H7 (cell line): ENCODE results near the gene TAF5L. TPM values are rescaled to one million over a fixed set of nuclear protein-coding genes. Genes with fewer than 3 reads are reported as not detected.

Experiments
- DNase-seq: peaks from one replicate; pipeline ENCODE4 v3.0.0; 2012
- H3K27me3 ChIP-seq: 2 replicates; pipeline ENCODE4 v1.6.0; 2011; ENCODE audit warnings: mild to moderate bottlenecking, low read length; ENCODE audit not compliant: control insufficient read depth, insufficient read depth
- H3K36me3 ChIP-seq: replicated peaks from 2 replicates; pipeline ENCODE4 v1.5.1; 2011; ENCODE audit warnings: low read length; ENCODE audit not compliant: control insufficient read depth, insufficient read depth
- H3K4me3 ChIP-seq: 2 replicates; pipeline ENCODE4 v1.5.1; 2011; ENCODE audit warnings: low read depth, mild to moderate bottlenecking, control low read depth, low read length, moderate library complexity; ENCODE audit not compliant: insufficient read depth
- total RNA-seq: library from RNA; depleted of rRNA; stranded (reverse); fragments of >200 nt; shearing (Covaris generic); gene quantifications from 2 replicates; pipeline ENCODE4 v1.2.3, GENCODE V29; 2014; rRNA removed

TAF5L gene
- total RNA-seq, 1 experiment from 2014 or later = 34.6 TPM

DNA sequence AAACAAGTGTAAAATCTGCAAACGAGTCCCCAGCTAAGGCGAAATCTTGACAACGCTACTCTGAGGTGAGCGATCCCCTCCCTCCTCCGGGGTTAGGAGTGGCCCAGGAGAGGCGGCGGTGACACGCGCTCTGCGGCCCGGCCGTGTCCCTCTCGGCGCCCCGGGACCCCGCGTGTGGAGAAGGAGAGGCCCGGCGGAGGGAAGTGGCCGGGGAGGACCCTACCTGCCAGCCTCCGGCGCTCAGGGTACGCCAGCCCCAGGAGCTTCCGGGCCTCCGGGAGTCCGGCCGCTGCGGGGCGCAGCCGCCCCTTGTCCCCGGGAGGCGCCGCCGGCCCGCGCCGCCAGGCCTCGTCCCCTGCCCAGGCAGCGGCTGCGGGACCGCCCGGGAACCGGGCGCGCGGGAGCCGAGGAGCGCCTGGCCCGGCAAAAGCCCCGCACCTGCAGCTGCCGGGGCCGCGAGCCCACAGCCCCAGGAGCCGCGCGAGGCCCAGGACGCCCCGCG lies 68.0 kb downstream of the TAF5L start:
- H3K36me3 ChIP-seq = no peaks in the 10 kb centered on the region
- H3K4me3 ChIP-seq = peak overlapping the region; percentile 75
- no peaks in the 10 kb centered on the region for H3K27me3 ChIP-seq
- peak; percentile 80 for DNase-seq

- no peaks in the 10 kb centered on the region for H3K27me3 ChIP-seq
- peak overlapping the region; percentile 75 for H3K4me3 ChIP-seq
- no peaks in the 10 kb centered on the region for H3K36me3 ChIP-seq
- DNase-seq = no peak
Measured at GRCh38 chr1:229557200-229557850, 68.6 kb downstream of the TAF5L start.

- Histone ChIP-seq H3K27me3 (no peaks in the 10 kb centered on the region), H3K36me3 (no peaks in the 10 kb centered on the region), H3K4me3 (no peak overlapping the region)
- DNase-seq = no peak
Measured at GRCh38 chr1:229554886-229555621, 70.9 kb downstream of the TAF5L start.

- no peaks in the 10 kb centered on the region for H3K27me3 ChIP-seq
- no peak for DNase-seq
Measured at GRCh38 chr1:229553621-229554130, 72.2 kb downstream of the TAF5L start.

DNA sequence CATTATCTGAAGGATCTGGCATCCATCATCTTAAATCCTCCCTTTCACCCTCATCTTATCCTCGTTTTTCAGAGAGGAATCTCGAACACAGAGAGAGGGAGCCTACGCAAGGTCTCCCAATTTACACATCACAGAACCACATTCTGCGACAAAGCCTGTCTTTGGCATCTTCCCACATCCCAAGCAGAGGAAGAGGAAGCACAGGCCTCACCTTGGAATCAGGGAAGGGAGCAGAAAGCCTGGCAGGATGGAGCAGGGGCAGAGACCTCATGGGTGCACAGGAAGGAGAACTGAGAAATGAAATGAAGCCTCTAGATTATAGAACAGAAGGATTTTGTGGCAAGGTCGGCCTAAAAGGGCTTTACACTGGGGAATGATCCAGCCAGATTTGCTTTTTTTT lies 73.2 kb downstream of the TAF5L start:
- Histone ChIP-seq H3K27me3 (no peaks in the 10 kb centered on the region), H3K4me3 (no peak overlapping the region), H3K36me3 (no peaks in the 10 kb centered on the region; the same call in 1 of the 2 replicates)
- DNase-seq = no peak

More at GRCh38 chr1:229553621-229554130, 72.2 kb downstream of the TAF5L start:
- Histone ChIP-seq H3K36me3 (no peaks in the 10 kb centered on the region; the same call in 1 of the 2 replicates), H3K4me3 (no peak overlapping the region)

GRCh38 chr1:229550812-229551567 lies 74.9 kb downstream of the TAF5L start:
- Histone ChIP-seq H3K4me3 (no peak overlapping the region), H3K27me3 (no peaks in the 10 kb centered on the region), H3K36me3 (peaks cover 2% of the 10 kb centered on the region; the same call in 1 of the 2 replicates)
- no peak for DNase-seq

- DNase-seq = no peak
Measured at GRCh38 chr1:229547542-229547941, 78.4 kb downstream of the TAF5L start.

DNA sequence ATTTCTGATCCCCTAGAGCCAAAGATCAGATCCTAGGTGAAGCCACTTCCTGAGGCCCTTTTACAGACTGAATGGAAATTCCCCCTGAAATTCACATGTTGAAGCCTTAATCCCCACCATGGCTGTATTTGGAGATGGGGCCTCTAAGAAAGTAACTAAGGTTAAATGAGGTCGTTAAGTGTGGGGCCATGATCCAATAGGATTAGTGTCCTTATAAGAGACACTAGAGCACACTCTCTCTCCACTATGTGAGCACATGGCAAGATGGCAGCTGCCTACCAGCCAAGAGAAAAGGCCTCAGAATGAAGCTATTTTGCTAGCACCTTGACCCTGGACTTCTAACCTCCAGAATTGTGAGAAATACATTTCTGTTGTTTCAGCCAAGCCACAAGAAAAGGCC lies 81.3 kb downstream of the TAF5L start:
- Histone ChIP-seq H3K36me3 (peaks cover 4% of the 10 kb centered on the region), H3K4me3 (no peak overlapping the region), H3K27me3 (no peaks in the 10 kb centered on the region)
- no peak for DNase-seq

More at GRCh38 chr1:229547542-229547941, 78.4 kb downstream of the TAF5L start:
- no peak overlapping the region for H3K4me3 ChIP-seq
- H3K36me3 ChIP-seq = peaks cover 3% of the 10 kb centered on the region
- no peaks in the 10 kb centered on the region for H3K27me3 ChIP-seq

Other genes starting within 250 kb of the TAF5L start
- gene ACTA1, start 192.0 kb downstream of the TAF5L start, total RNA-seq = 0.67 and 1.8 TPM in 2 replicates
- 72.5 and 78.1 TPM in 2 replicates for gene NUP133, start 117.8 kb downstream of the TAF5L start, total RNA-seq
- gene ABCB10, start 67.4 kb downstream of the TAF5L start, total RNA-seq = 18.0 and 19.8 TPM in 2 replicates
- 35.4 and 37.5 TPM in 2 replicates for gene URB2, start 125 bp upstream of the TAF5L start, total RNA-seq